HCT116 (cell line): ENCODE data around the gene VLDLR.

Experiments used
- CBX3 ChIP-seq: IDR thresholded peaks from 2 replicates; pipeline ENCODE4 v1.6.1; 2012; ENCODE audit warnings: low read depth
- EZH2 ChIP-seq: fragments of 200-600 bp; sonication (generic); IDR thresholded peaks from 2 replicates; pipeline ENCODE4 v1.6.1; 2017; ENCODE audit warnings: antibody characterized with exemption, mixed run types
- EZH2phosphoT487 ChIP-seq: fragments of 200-600 bp; IDR thresholded peaks from 2 replicates; pipeline ENCODE4 v1.6.1; 2018; ENCODE audit warnings: antibody characterized with exemption, borderline replicate concordance
- POLR2A ChIP-seq: IDR thresholded peaks from 2 replicates; pipeline ENCODE4 v1.7.0; 2011; ENCODE audit warnings: borderline replicate concordance; ENCODE audit not compliant: insufficient read depth, insufficient read length; ENCODE audit errors: extremely low read depth
- POLR2AphosphoS5 ChIP-seq: IDR thresholded peaks from 2 replicates; pipeline ENCODE4 v1.6.1; 2011; ENCODE audit warnings: mild to moderate bottlenecking, low read depth, low read length, moderate library complexity
- RAD21 ChIP-seq: IDR thresholded peaks from 2 replicates; pipeline ENCODE4 v1.6.1; 2012; ENCODE audit warnings: low read depth, mild to moderate bottlenecking
- SIN3A ChIP-seq: IDR thresholded peaks from 2 replicates; pipeline ENCODE4 v1.6.1; 2012; ENCODE audit warnings: low read depth
- YY1 ChIP-seq: IDR thresholded peaks from 2 replicates; pipeline ENCODE4 v1.6.1; 2011; ENCODE audit warnings: low read length, low read depth, moderate library complexity, mild to moderate bottlenecking; ENCODE audit not compliant: insufficient replicate concordance; ENCODE audit errors: extremely low read depth
- TF ChIP-seq, protein P1 (sequence below), 3 experiments: fragments of 200-600 bp in 1 of 3; sonication (generic) in 1 of 3; IDR thresholded peaks in 2 of 3; conservative IDR thresholded peaks in 1 of 3; 2 replicates each; pipeline ENCODE4 v1.5.1; 2012 to 2017; ENCODE audit warnings: low read depth in 2 of 3, low read length in 2 of 3, antibody characterized with exemption in 1 of 3, borderline replicate concordance in 1 of 3, control low read depth in 1 of 3, mild to moderate bottlenecking in 1 of 3, mixed read lengths in 1 of 3, mixed run types in 1 of 3, moderate library complexity in 1 of 3; ENCODE audit not compliant: insufficient read depth in 1 of 3
- TF ChIP-seq, protein P2 (sequence below): IDR thresholded peaks from 2 replicates; pipeline ENCODE4 v1.6.1; 2012; ENCODE audit warnings: low read depth

DNA sequence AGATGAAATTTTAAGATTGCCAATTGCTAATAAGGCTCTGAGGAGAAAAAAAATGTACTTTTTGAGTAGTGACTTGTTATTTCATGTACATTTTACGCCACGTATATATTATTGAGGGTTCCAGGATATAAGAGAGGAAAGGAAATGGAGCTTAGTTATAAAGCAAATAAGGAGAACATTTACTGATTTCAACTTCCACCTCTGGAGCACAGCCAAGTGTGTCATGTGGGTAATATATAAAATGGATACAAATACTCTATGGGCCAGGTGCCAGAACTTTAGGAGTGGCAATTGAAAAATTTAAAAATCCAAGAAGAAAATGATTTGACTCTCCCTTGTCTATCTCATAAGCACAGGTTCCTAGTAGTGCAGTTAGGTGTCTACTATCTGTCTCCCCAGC lies 45.0 kb upstream of the VLDLR start:
- TF ChIP-seq, protein P1, sequence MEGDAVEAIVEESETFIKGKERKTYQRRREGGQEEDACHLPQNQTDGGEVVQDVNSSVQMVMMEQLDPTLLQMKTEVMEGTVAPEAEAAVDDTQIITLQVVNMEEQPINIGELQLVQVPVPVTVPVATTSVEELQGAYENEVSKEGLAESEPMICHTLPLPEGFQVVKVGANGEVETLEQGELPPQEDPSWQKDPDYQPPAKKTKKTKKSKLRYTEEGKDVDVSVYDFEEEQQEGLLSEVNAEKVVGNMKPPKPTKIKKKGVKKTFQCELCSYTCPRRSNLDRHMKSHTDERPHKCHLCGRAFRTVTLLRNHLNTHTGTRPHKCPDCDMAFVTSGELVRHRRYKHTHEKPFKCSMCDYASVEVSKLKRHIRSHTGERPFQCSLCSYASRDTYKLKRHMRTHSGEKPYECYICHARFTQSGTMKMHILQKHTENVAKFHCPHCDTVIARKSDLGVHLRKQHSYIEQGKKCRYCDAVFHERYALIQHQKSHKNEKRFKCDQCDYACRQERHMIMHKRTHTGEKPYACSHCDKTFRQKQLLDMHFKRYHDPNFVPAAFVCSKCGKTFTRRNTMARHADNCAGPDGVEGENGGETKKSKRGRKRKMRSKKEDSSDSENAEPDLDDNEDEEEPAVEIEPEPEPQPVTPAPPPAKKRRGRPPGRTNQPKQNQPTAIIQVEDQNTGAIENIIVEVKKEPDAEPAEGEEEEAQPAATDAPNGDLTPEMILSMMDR (IDR thresholded peaks at IDR 0.05 in 2 of 3, conservative IDR thresholded peaks at IDR 0.05 in 1 of 3; ENCODE audit: borderline replicate concordance in 1 of 3, insufficient read depth in 1 of 3, low read depth in 2 of 3, low read length in 2 of 3) = no peak
- TF ChIP-seq EZH2phosphoT487 (no peak), YY1 (no peak), POLR2A (no peak), POLR2AphosphoS5 (no peak), CBX3 (no peak), EZH2 (no peak), SIN3A (no peak), RAD21 (no peak)
- TF ChIP-seq, protein P2, sequence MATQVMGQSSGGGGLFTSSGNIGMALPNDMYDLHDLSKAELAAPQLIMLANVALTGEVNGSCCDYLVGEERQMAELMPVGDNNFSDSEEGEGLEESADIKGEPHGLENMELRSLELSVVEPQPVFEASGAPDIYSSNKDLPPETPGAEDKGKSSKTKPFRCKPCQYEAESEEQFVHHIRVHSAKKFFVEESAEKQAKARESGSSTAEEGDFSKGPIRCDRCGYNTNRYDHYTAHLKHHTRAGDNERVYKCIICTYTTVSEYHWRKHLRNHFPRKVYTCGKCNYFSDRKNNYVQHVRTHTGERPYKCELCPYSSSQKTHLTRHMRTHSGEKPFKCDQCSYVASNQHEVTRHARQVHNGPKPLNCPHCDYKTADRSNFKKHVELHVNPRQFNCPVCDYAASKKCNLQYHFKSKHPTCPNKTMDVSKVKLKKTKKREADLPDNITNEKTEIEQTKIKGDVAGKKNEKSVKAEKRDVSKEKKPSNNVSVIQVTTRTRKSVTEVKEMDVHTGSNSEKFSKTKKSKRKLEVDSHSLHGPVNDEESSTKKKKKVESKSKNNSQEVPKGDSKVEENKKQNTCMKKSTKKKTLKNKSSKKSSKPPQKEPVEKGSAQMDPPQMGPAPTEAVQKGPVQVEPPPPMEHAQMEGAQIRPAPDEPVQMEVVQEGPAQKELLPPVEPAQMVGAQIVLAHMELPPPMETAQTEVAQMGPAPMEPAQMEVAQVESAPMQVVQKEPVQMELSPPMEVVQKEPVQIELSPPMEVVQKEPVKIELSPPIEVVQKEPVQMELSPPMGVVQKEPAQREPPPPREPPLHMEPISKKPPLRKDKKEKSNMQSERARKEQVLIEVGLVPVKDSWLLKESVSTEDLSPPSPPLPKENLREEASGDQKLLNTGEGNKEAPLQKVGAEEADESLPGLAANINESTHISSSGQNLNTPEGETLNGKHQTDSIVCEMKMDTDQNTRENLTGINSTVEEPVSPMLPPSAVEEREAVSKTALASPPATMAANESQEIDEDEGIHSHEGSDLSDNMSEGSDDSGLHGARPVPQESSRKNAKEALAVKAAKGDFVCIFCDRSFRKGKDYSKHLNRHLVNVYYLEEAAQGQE = no peak
